Prostate gland (tissue), 2 donors: ENCODE data around the gene DGKI.

Source experiments
- POLR2AphosphoS5 ChIP-seq: sonication (generic); formaldehyde crosslinking; IDR thresholded peaks from one replicate; pipeline ENCODE4 v1.6.1; 2017; ENCODE audit warnings: antibody characterized with exemption
- TF ChIP-seq, protein P1 (sequence below), 4 experiments: fragments of 200-600 bp in 2 of 4; fragments of 450-650 bp in 2 of 4; sonication (generic) in 2 of 4; IDR thresholded peaks; 1 replicate in 3 of 4; 2 replicates in 1 of 4; pipeline ENCODE4 v1.5.1; 2016 to 2019; ENCODE audit warnings: antibody characterized with exemption in 4 of 4, mild to moderate bottlenecking in 2 of 4, moderate library complexity in 2 of 4

DNA sequence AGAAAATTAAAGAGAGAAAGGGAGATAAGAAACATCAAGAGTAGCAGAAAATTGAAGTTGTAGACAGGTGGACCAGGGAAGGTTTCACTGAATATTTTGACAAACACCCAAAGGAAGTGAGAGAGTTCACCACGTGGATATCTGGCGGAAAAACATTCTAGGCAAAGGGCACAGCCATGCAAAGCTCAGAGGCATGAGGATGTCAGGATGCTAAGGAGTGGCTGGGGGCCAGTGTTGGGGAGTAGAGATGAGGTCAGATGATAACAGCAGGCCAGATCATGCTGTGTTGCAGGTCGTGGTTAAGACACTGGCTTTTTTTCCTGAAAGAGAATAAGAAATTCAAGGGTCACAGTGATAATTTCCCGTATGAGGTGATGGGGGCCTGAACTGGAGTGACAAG is 181.9 kb downstream of the DGKI start:
- TF ChIP-seq POLR2AphosphoS5, result no peak
- TF ChIP-seq, protein P1, sequence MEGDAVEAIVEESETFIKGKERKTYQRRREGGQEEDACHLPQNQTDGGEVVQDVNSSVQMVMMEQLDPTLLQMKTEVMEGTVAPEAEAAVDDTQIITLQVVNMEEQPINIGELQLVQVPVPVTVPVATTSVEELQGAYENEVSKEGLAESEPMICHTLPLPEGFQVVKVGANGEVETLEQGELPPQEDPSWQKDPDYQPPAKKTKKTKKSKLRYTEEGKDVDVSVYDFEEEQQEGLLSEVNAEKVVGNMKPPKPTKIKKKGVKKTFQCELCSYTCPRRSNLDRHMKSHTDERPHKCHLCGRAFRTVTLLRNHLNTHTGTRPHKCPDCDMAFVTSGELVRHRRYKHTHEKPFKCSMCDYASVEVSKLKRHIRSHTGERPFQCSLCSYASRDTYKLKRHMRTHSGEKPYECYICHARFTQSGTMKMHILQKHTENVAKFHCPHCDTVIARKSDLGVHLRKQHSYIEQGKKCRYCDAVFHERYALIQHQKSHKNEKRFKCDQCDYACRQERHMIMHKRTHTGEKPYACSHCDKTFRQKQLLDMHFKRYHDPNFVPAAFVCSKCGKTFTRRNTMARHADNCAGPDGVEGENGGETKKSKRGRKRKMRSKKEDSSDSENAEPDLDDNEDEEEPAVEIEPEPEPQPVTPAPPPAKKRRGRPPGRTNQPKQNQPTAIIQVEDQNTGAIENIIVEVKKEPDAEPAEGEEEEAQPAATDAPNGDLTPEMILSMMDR (IDR thresholded peaks at IDR 0.05), result no peak
